ENCODE measurements around the gene SPINK8. TPM values are rescaled to one million over a fixed set of nuclear protein-coding genes. Genes with fewer than 3 reads are reported as not detected.
A peak's percentile ranks its signal among the peaks of the same experiment; 100 is the strongest.
"Not testable (repeated sequence)": the region's sequence is repeated elsewhere in the genome, so short reads cannot be mapped to it uniquely, and the experiment has no call there.

SPINK8 gene
- total RNA-seq (2021; ENCODE audit: unreplicated experiment) (not detected), Bru-seq, nascent RNA (not detected), BruChase-seq, experiment 1, labeled RNA remaining after a 6-hour chase (percentile 4 among the genes with signal in this experiment), BruChase-seq, experiment 2, labeled RNA remaining after a 2-hour chase (not detected)
- not detected in 2 replicates for polyA plus RNA-seq (2012)
- long read RNA-seq: 0 reads

GRCh38 chr3:48333346-48334245, at the start of gene SPINK8:
SPINK8 (minus strand) TSS chr3:48333661; CDS start chr3:48328341, 5,320 bp downstream.
- H3K27me3 ChIP-seq (ENCODE audit: insufficient read depth, low read length); CTCF ChIA-PET; RAD21 ChIA-PET (ENCODE audit: low non-redundant PET in 1 of 2, low total read pairs in 2 of 2, uncharacterized antibody in 2 of 2, unreplicated experiment in 2 of 2); H3K9me2 ChIP-seq (ENCODE audit: insufficient read depth); H3K36me3 ChIP-seq (ENCODE audit: control insufficient read depth in 1 of 2, insufficient read depth in 2 of 2, low read length in 2 of 2); intact Hi-C loops (cut with micrococcal nuclease); H2AFZ ChIP-seq (ENCODE audit: low read depth, low read length, poor library complexity, severe bottlenecking); POLR2A ChIA-PET; H3K9me3 ChIP-seq (ENCODE audit: control insufficient read depth in 1 of 2, insufficient read depth in 1 of 2, low read depth in 1 of 2, low read length in 2 of 2); H3K9ac ChIP-seq (ENCODE audit: low read length); H3K27ac ChIP-seq (ENCODE audit: low read depth, low read length); DNase-seq (ENCODE audit: low read depth, low spot score); ATAC-seq; BruUV-seq (replicated peaks); H3K4me3 ChIP-seq (replicated peaks in 1 of 2; ENCODE audit: low read depth in 1 of 2, low read length in 2 of 2); H3K4me2 ChIP-seq (ENCODE audit: low read length); H3K79me2 ChIP-seq (ENCODE audit: insufficient read depth, low read length); H3K4me1 ChIP-seq (ENCODE audit: control insufficient read depth in 1 of 2, insufficient read depth in 2 of 2, low read length in 2 of 2); H4K20me1 ChIP-seq (ENCODE audit: insufficient read depth): not testable (repeated sequence)

- TF ChIP-seq SP1 (IDR thresholded peaks at IDR 0.05; ENCODE audit: low read depth) (no peak), ATF3 (IDR thresholded peaks at IDR 0.05) (no peak), POLR2AphosphoS5 (IDR thresholded peaks at IDR 0.05; ENCODE audit: low read depth, low read length) (no peak), CEBPB (IDR thresholded peaks at IDR 0.05; ENCODE audit: low read depth) (no peak), YY1 (IDR thresholded peaks at IDR 0.05; ENCODE audit: extremely low read depth, insufficient replicate concordance, low read depth, low read length) (no peak), CBX3 (IDR thresholded peaks at IDR 0.05; ENCODE audit: low read depth) (no peak), MAX (IDR thresholded peaks at IDR 0.05) (no peak), ZNF274 (IDR thresholded peaks at IDR 0.05; ENCODE audit: low read depth, low read length) (no peak), FOSL1 (IDR thresholded peaks at IDR 0.05; ENCODE audit: low read depth) (no peak), TCF7L2 (IDR thresholded peaks at IDR 0.05; ENCODE audit: borderline replicate concordance, extremely low read depth, insufficient read depth, insufficient read length) (no peak)
- ChIA-PET POLR2A (no interaction called here), CTCF (no interaction called here), RAD21 (ENCODE audit: low non-redundant PET in 1 of 2, low total read pairs in 2 of 2, uncharacterized antibody in 2 of 2, unreplicated experiment in 2 of 2) (no interaction called here)
- H2AFZ ChIP-seq (ENCODE audit: low read depth, low read length, poor library complexity, severe bottlenecking): no peak overlapping the region
- H3K9me3 ChIP-seq (ENCODE audit: control insufficient read depth in 1 of 2, insufficient read depth in 1 of 2, low read depth in 1 of 2, low read length in 2 of 2): no peaks in the 10 kb centered on the region
- H3K36me3 ChIP-seq (ENCODE audit: control insufficient read depth in 1 of 2, insufficient read depth in 2 of 2, low read length in 2 of 2): no peaks in the 10 kb centered on the region
- ATAC-seq (no peak), DNase-seq (ENCODE audit: low read depth, low spot score) (no peak)
- H3K79me2 ChIP-seq (ENCODE audit: insufficient read depth, low read length): no peaks in the 10 kb centered on the region
- H3K4me2 ChIP-seq (ENCODE audit: low read length): no peak overlapping the region
- BruUV-seq (replicated peaks): no TSS peak
- H3K4me1 ChIP-seq (ENCODE audit: control insufficient read depth in 1 of 2, insufficient read depth in 2 of 2, low read length in 2 of 2): no peaks in the 10 kb centered on the region
- H3K27me3 ChIP-seq (ENCODE audit: insufficient read depth, low read length): no peaks in the 10 kb centered on the region
- no peak overlapping the region for H3K9ac ChIP-seq (ENCODE audit: low read length)
- intact Hi-C loops (cut with micrococcal nuclease): no loop called here
- no peak overlapping the region for H3K27ac ChIP-seq (ENCODE audit: low read depth, low read length)
- no peak overlapping the region for H3K4me3 ChIP-seq (replicated peaks in 1 of 2; ENCODE audit: low read depth in 1 of 2, low read length in 2 of 2)
- no peaks in the 10 kb centered on the region for H4K20me1 ChIP-seq (ENCODE audit: insufficient read depth)
- no peaks in the 10 kb centered on the region for H3K9me2 ChIP-seq (ENCODE audit: insufficient read depth)
These were observed 39.5 kb upstream of the SPINK8 start for GRCh38 chr3:48372862-48373435.
